IMR-90 (cell line): ENCODE data around the gene AOC2. TPM values are rescaled to one million over a fixed set of nuclear protein-coding genes. Genes with fewer than 3 reads are reported as not detected.

Source experiments
- ATAC-seq: fragments of 200-7000 bp; cut with Tn5 transposase; 2 replicates; pipeline ENCODE4 v1.9.1; 2020; ENCODE audit warnings: low read depth, mild to moderate bottlenecking, moderate library complexity
- Bru-seq: library from RNA; stranded (reverse); fragments of 400-500 nt; gene quantifications from one replicate; lab custom pipeline; 2021; lab: Mats Ljungman, UMichigan
- BruChase-seq, 2 experiments: library from RNA; stranded (reverse); fragments of 400-500 nt; gene quantifications; one replicate each; lab custom pipeline; 2021; lab: Mats Ljungman, UMichigan
- BruUV-seq: library from RNA; stranded (reverse); fragments of 400-500 nt; replicated peaks from 2 replicates; lab custom pipeline; 2021; lab: Mats Ljungman, UMichigan
- CTCF ChIA-PET: fragments of 300-600 bp; formaldehyde crosslinking; extraction: SDS; loops from one replicate; lab custom pipeline; 2021; ENCODE audit warnings: antibody characterized with exemption; lab: Yijun Ruan, JAX
- POLR2A ChIA-PET: fragments of 300-600 bp; sonication (Branson Sonifier 250); formaldehyde crosslinking; loops from one replicate; lab custom pipeline; 2022; ENCODE audit warnings: antibody characterized with exemption; ENCODE audit not compliant: unreplicated experiment; lab: Charles Lee
- DNase-seq: peaks from one replicate; pipeline ENCODE4 v3.0.0; 2013
- H2AFZ ChIP-seq: replicated peaks from 2 replicates; pipeline ENCODE3; 2013; ENCODE audit warnings: low read length, mild to moderate bottlenecking; ENCODE audit not compliant: poor library complexity
- H2AK5ac ChIP-seq: 2 replicates; pipeline ENCODE4 v1.6.1; 2013; ENCODE audit warnings: low read depth, low read length, inconsistent platforms
- H2AK9ac ChIP-seq: replicated peaks from 2 replicates; pipeline ENCODE3; 2013; ENCODE audit warnings: mild to moderate bottlenecking, low read depth, low read length, moderate library complexity; ENCODE audit not compliant: poor library complexity
- H2BK120ac ChIP-seq: 2 replicates; pipeline ENCODE4 v1.6.1; 2013; ENCODE audit warnings: low read depth, low read length, inconsistent platforms
- H2BK15ac ChIP-seq: 3 replicates; pipeline ENCODE4 v1.6.1; 2013; ENCODE audit warnings: low read depth, low read length, inconsistent platforms
- H2BK20ac ChIP-seq: 2 replicates; pipeline ENCODE4 v1.6.1; 2013; ENCODE audit warnings: low read depth, mild to moderate bottlenecking, inconsistent platforms, low read length, moderate library complexity
- H2BK5ac ChIP-seq: 2 replicates; pipeline ENCODE4 v1.6.1; 2013; ENCODE audit warnings: mild to moderate bottlenecking, low read depth, low read length, inconsistent platforms; ENCODE audit not compliant: poor library complexity, severe bottlenecking
- H3K14ac ChIP-seq: replicated peaks from 2 replicates; pipeline ENCODE4 v1.6.1; 2013; ENCODE audit warnings: low read depth, low read length, inconsistent platforms
- H3K18ac ChIP-seq: 2 replicates; pipeline ENCODE4 v1.6.1; 2013; ENCODE audit warnings: low read depth, low read length, control low read depth
- H3K23ac ChIP-seq: 2 replicates; pipeline ENCODE4 v1.6.1; 2013; ENCODE audit warnings: low read depth, low read length, inconsistent platforms
- H3K27ac ChIP-seq: 2 replicates; pipeline ENCODE4 v1.5.1; 2013; ENCODE audit warnings: mild to moderate bottlenecking, control low read depth, low read length; ENCODE audit not compliant: insufficient read depth
- H3K27me3 ChIP-seq: 2 replicates; pipeline ENCODE4 v1.6.1; 2013; ENCODE audit warnings: low read length; ENCODE audit not compliant: control insufficient read depth, insufficient read depth
- H3K36me3 ChIP-seq: 2 replicates; pipeline ENCODE4 v1.6.1; 2013; ENCODE audit warnings: low read length, mixed read lengths; ENCODE audit not compliant: control insufficient read depth, insufficient read depth
- H3K4ac ChIP-seq: 2 replicates; pipeline ENCODE4 v1.6.1; 2013; ENCODE audit warnings: low read depth, low read length, inconsistent platforms
- H3K4me1 ChIP-seq: 2 replicates; pipeline ENCODE4 v1.6.1; 2013; ENCODE audit warnings: low read length, mixed read lengths; ENCODE audit not compliant: control insufficient read depth, insufficient read depth
- H3K4me2 ChIP-seq: 2 replicates; pipeline ENCODE4 v1.6.1; 2013; ENCODE audit warnings: low read depth, mild to moderate bottlenecking, control low read depth, low read length, moderate library complexity
- H3K4me3 ChIP-seq: 2 replicates; pipeline ENCODE4 v1.5.1; 2013; ENCODE audit warnings: low read depth, mild to moderate bottlenecking, control low read depth, low read length, moderate library complexity; ENCODE audit not compliant: insufficient read depth
- H3K56ac ChIP-seq: 2 replicates; pipeline ENCODE4 v1.6.1; 2013; ENCODE audit warnings: low read length, inconsistent platforms; ENCODE audit not compliant: insufficient read depth; ENCODE audit errors: extremely low read depth
- H3K79me1 ChIP-seq, 2 experiments: 2 replicates each; pipeline ENCODE4 v1.6.1; 2013; ENCODE audit warnings: low read length in 2 of 2, inconsistent platforms in 1 of 2, low read depth in 1 of 2
- H3K9ac ChIP-seq: 2 replicates; pipeline ENCODE4 v1.6.1; 2013; ENCODE audit warnings: low read depth, low read length, control low read depth
- H3K9me1 ChIP-seq: 2 replicates; pipeline ENCODE4 v1.6.1; 2013; ENCODE audit warnings: low read length, inconsistent platforms; ENCODE audit not compliant: insufficient read depth
- H3K9me3 ChIP-seq: 2 replicates; pipeline ENCODE4 v1.6.1; 2013; ENCODE audit warnings: low read length; ENCODE audit not compliant: control insufficient read depth, insufficient read depth
- H4K20me1 ChIP-seq: 2 replicates; pipeline ENCODE4 v1.6.1; 2013; ENCODE audit warnings: low read length, inconsistent platforms; ENCODE audit not compliant: insufficient read depth
- H4K5ac ChIP-seq: 2 replicates; pipeline ENCODE4 v1.6.1; 2013; ENCODE audit warnings: mild to moderate bottlenecking, low read depth, low read length, control low read depth
- H4K8ac ChIP-seq, 2 experiments: 2 replicates each; pipeline ENCODE4 v1.6.1; 2013; ENCODE audit warnings: low read depth in 2 of 2, low read length in 2 of 2, control low read depth in 1 of 2, inconsistent platforms in 1 of 2
- H4K91ac ChIP-seq: 2 replicates; pipeline ENCODE4 v1.6.1; 2013; ENCODE audit warnings: low read depth, low read length, inconsistent platforms; ENCODE audit not compliant: insufficient read depth
- CEBPB ChIP-seq: IDR thresholded peaks from 2 replicates; pipeline ENCODE4 v1.6.1; 2012; ENCODE audit warnings: low read depth, low read length, improper control_type of control experiment
- CHD1 ChIP-seq: IDR thresholded peaks from 2 replicates; pipeline ENCODE4 v1.6.1; 2012; ENCODE audit warnings: low read depth, low read length, improper control_type of control experiment
- FOS ChIP-seq: fragments of 150-350 bp; IDR thresholded peaks from 2 replicates; pipeline ENCODE4 v1.6.1; 2016; ENCODE audit warnings: low read depth, low read length
- MAFK ChIP-seq: IDR thresholded peaks from 2 replicates; pipeline ENCODE4 v1.6.1; 2012; ENCODE audit warnings: low read depth, low read length, improper control_type of control experiment
- MAZ ChIP-seq: IDR thresholded peaks from 2 replicates; pipeline ENCODE4 v1.6.1; 2012; ENCODE audit warnings: low read depth, mild to moderate bottlenecking, low read length, improper control_type of control experiment, moderate library complexity, borderline replicate concordance
- MXI1 ChIP-seq: IDR thresholded peaks from 2 replicates; pipeline ENCODE4 v1.6.1; 2012; ENCODE audit warnings: low read depth, mild to moderate bottlenecking, low read length, moderate library complexity, borderline replicate concordance
- NFE2L2 ChIP-seq: fragments of 150-350 bp; IDR thresholded peaks from 2 replicates; pipeline ENCODE4 v1.6.1; 2016; ENCODE audit warnings: low read depth, mild to moderate bottlenecking, low read length
- POLR2A ChIP-seq: IDR thresholded peaks from 2 replicates; pipeline ENCODE4 v1.6.1; 2012; ENCODE audit warnings: mild to moderate bottlenecking, low read depth, low read length
- RAD21 ChIP-seq: IDR thresholded peaks from 2 replicates; pipeline ENCODE4 v1.6.1; 2012; ENCODE audit warnings: low read length, improper control_type of control experiment
- RCOR1 ChIP-seq: IDR thresholded peaks from 2 replicates; pipeline ENCODE4 v1.6.1; 2012; ENCODE audit warnings: mild to moderate bottlenecking, low read length, improper control_type of control experiment; ENCODE audit not compliant: insufficient replicate concordance
- RFX5 ChIP-seq: IDR thresholded peaks from 2 replicates; pipeline ENCODE4 v1.8.0; 2012; ENCODE audit warnings: low read depth, mild to moderate bottlenecking, low read length, moderate library complexity
- SMC3 ChIP-seq: fragments of 150-350 bp; IDR thresholded peaks from 2 replicates; pipeline ENCODE4 v1.6.1; 2016; ENCODE audit warnings: low read depth, mild to moderate bottlenecking, antibody characterized with exemption, low read length, moderate library complexity
- WGBS, 2 experiments: methylation state at CpG; one replicate each; pipeline versions ENCODE4 v1.1.5 to v1.1.7; 2013; ENCODE audit warnings: missing lambda C conversion rate in 2 of 2; ENCODE audit not compliant: insufficient read length in 1 of 2; ENCODE audit errors: extremely low coverage in 2 of 2; 5-methylcytosine and 5-hydroxymethylcytosine counted together
- dilution Hi-C: fragments of 300-500 bp; cut with HindIII; formaldehyde crosslinking; loops from one replicate; pipeline ENCODE4 v1.14.3; 2018; ENCODE audit warnings: low sequenced_read_pairs; ENCODE audit not compliant: unreplicated experiment
- in situ Hi-C: fragments of 300-500 bp; cut with MboI; formaldehyde crosslinking; loops from 3 replicates; pipeline ENCODE4 v1.14.3; 2019; ENCODE audit warnings: low sequenced_read_pairs, inconsistent platforms, mixed read lengths
- intact Hi-C: fragments of 100-400 bp; cut with micrococcal nuclease; formaldehyde crosslinking; loops from 2 replicates; pipeline ENCODE4 v1.10.0; 2022
- long read RNA-seq: library from polyadenylated mRNA; unstranded; transcript quantifications from one replicate; pipeline ENCODE4 v2.0.0, GENCODE V29; 2021; ENCODE audit not compliant: unreplicated experiment
- polyA plus RNA-seq, 3 experiments: library from polyadenylated mRNA; depleted of rRNA; stranded (reverse); fragments of >200 nt; gene quantifications; 2 replicates each; pipeline ENCODE4 v1.2.3, GENCODE V29; 2012; ENCODE audit warnings: low replicate concordance in 1 of 3
- total RNA-seq: library from RNA; depleted of rRNA; stranded (reverse); fragments of >200 nt; gene quantifications from 2 replicates; pipeline ENCODE4 v1.2.3, GENCODE V29; 2012; rRNA removed
- TF ChIP-seq, protein P1 (sequence below): fragments of 150-350 bp; IDR thresholded peaks from 2 replicates; pipeline ENCODE4 v1.6.1; 2017; ENCODE audit warnings: mild to moderate bottlenecking, antibody characterized with exemption, low read length, low read depth
- TF ChIP-seq, protein P2 (sequence below): fragments of 150-350 bp; IDR thresholded peaks from 2 replicates; pipeline ENCODE4 v1.6.1; 2016; ENCODE audit warnings: low read depth, mild to moderate bottlenecking, low read length, moderate library complexity, borderline replicate concordance

AOC2 gene, protein sequence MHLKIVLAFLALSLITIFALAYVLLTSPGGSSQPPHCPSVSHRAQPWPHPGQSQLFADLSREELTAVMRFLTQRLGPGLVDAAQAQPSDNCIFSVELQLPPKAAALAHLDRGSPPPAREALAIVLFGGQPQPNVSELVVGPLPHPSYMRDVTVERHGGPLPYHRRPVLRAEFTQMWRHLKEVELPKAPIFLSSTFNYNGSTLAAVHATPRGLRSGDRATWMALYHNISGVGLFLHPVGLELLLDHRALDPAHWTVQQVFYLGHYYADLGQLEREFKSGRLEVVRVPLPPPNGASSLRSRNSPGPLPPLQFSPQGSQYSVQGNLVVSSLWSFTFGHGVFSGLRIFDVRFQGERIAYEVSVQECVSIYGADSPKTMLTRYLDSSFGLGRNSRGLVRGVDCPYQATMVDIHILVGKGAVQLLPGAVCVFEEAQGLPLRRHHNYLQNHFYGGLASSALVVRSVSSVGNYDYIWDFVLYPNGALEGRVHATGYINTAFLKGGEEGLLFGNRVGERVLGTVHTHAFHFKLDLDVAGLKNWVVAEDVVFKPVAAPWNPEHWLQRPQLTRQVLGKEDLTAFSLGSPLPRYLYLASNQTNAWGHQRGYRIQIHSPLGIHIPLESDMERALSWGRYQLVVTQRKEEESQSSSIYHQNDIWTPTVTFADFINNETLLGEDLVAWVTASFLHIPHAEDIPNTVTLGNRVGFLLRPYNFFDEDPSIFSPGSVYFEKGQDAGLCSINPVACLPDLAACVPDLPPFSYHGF
- total RNA-seq (0.28 and 0.36 TPM in 2 replicates), polyA plus RNA-seq (2012; rRNA removed) (0.34 and 0.41 TPM in 2 replicates), Bru-seq, nascent RNA (percentile 51 among the genes with signal in this experiment), BruChase-seq, experiment 1, labeled RNA remaining after a 6-hour chase (percentile 71 among the genes with signal in this experiment), BruChase-seq, experiment 2, labeled RNA remaining after a 2-hour chase (percentile 69 among the genes with signal in this experiment)
- 0.24 and 0.25 TPM in 2 replicates for polyA plus RNA-seq (2012; cell fraction: cytosol; rRNA removed)
- 2.1 and 2.2 TPM in 2 replicates for polyA plus RNA-seq (2012; cell fraction: nucleus; rRNA removed; ENCODE audit: low replicate concordance)
- long read RNA-seq, result 0 reads

DNA sequence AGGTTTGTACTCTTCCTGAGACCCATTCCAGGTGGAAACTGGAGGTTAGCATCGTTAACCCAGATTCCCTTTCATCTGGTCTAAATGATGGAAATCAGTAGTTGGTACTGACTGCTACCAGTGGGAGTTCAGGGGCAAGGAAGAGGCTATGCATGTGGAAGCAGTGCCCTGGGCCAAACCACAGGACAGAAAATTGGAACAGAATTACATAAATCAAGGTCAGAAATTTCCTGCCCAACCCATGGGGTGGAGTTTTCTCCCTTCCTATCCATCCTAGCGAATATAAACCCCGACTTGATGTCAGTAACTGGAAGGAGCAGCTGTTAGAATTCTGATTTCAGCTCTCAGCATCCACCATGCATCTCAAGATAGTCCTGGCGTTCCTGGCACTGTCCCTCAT lies at the start of gene AOC2:
TSS of gene AOC2 (plus strand) at position 310 of the 400 bp plus-strand sequence. CDS start at position 357, 47 bp downstream.
- ChIA-PET POLR2A (no interaction called here), CTCF (interaction anchor here (1.9 kb wide), 1 partner anchor 94 kb away, joined by 8 read pairs; no protein-coding TSS in a partner anchor)
- Histone ChIP-seq H3K36me3 (peaks cover 41% of the 10 kb centered on the region), H2AFZ (no peak within 1 kb of the TSS), H4K20me1 (peaks cover 19% of the 10 kb centered on the region), H3K27me3 (no peaks in the 10 kb centered on the region), H2AK9ac (no peak within 1 kb of the TSS), H3K4me1 (no peaks in the 10 kb centered on the region), H2BK5ac (no peak within 1 kb of the TSS), H2BK15ac (no peak within 1 kb of the TSS; the same call in 2 of the 3 replicates), H2AK5ac (no peak within 1 kb of the TSS), H3K79me1 (peaks cover 9 to 12% of the 10 kb centered on the region in 2 experiments; a peak in 3 of 4 replicates), H3K9ac (no peak within 1 kb of the TSS), H3K4ac (no peak within 1 kb of the TSS), H4K8ac (no peak within 1 kb of the TSS), H3K9me1 (peaks cover 3% of the 10 kb centered on the region; the same call in 1 of the 2 replicates), H4K5ac (no peak within 1 kb of the TSS), H3K14ac (no peak within 1 kb of the TSS), H3K18ac (no peak within 1 kb of the TSS), H3K27ac (no peak within 1 kb of the TSS), H2BK20ac (no peak within 1 kb of the TSS), H3K23ac (no peak within 1 kb of the TSS), H2BK120ac (no peak within 1 kb of the TSS), H4K91ac (no peak within 1 kb of the TSS), H3K56ac (no peak within 1 kb of the TSS), H3K4me2 (no peak within 1 kb of the TSS), H3K9me3 (no peaks in the 10 kb centered on the region), H3K4me3 (no peak within 1 kb of the TSS)
- ATAC-seq (no peak), DNase-seq (no peak)
- dilution Hi-C loops (no loop called here), in situ Hi-C loops (loop anchor here (5.0 kb wide), 1 partner anchor 93 kb away; no protein-coding TSS in a partner anchor), intact Hi-C loops (loop anchor here (5.0 kb wide), 1 partner anchor 278 kb away; no protein-coding TSS in a partner anchor)
- whole genome bisulfite sequencing, 2 experiments, result no CpG with 5 or more reads among the region's 4 CpGs
- BruUV-seq, result no TSS peak
- no peak for TF ChIP-seq MAFK
- TF ChIP-seq NFE2L2, result no peak
- no peak for TF ChIP-seq RCOR1
- TF ChIP-seq MAZ, result no peak
- no peak for TF ChIP-seq MXI1
- TF ChIP-seq, protein P1, sequence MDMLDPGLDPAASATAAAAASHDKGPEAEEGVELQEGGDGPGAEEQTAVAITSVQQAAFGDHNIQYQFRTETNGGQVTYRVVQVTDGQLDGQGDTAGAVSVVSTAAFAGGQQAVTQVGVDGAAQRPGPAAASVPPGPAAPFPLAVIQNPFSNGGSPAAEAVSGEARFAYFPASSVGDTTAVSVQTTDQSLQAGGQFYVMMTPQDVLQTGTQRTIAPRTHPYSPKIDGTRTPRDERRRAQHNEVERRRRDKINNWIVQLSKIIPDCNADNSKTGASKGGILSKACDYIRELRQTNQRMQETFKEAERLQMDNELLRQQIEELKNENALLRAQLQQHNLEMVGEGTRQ, result no peak
- no peak for TF ChIP-seq CHD1
- TF ChIP-seq FOS, result no peak
- TF ChIP-seq, protein P2, sequence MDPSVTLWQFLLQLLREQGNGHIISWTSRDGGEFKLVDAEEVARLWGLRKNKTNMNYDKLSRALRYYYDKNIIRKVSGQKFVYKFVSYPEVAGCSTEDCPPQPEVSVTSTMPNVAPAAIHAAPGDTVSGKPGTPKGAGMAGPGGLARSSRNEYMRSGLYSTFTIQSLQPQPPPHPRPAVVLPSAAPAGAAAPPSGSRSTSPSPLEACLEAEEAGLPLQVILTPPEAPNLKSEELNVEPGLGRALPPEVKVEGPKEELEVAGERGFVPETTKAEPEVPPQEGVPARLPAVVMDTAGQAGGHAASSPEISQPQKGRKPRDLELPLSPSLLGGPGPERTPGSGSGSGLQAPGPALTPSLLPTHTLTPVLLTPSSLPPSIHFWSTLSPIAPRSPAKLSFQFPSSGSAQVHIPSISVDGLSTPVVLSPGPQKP, result no peak
- no peak for TF ChIP-seq CEBPB
- no peak for TF ChIP-seq RAD21
- TF ChIP-seq POLR2A, result no peak
- no peak for TF ChIP-seq RFX5
- TF ChIP-seq SMC3, result no peak
